Neural cell (in vitro differentiated cells): Measurements from ENCODE around the gene TBC1D5. TPM values are rescaled to one million over a fixed set of nuclear protein-coding genes. Genes with fewer than 3 reads are reported as not detected.

Source experiments
- H2AFZ ChIP-seq: fragments of 200-600, 300-800 bp; sonication (generic), shearing (Covaris generic); 2 replicates; pipeline ENCODE4 v1.6.0; 2014; ENCODE audit warnings: low read depth, mild to moderate bottlenecking, antibody characterized with exemption, low read length, moderate library complexity
- H3F3A ChIP-seq: fragments of 200-600 bp; shearing (Covaris generic); 2 replicates; pipeline ENCODE4 v1.6.1; 2016; ENCODE audit warnings: mild to moderate bottlenecking, moderate library complexity, mixed read lengths, antibody characterized with exemption, low read length; ENCODE audit not compliant: insufficient read depth, poor library complexity, severe bottlenecking
- H3K27ac ChIP-seq: fragments of 200-600, 300-800 bp; sonication (generic), shearing (Covaris generic); 2 replicates; pipeline ENCODE4 v1.5.1; 2014; ENCODE audit warnings: mild to moderate bottlenecking, low read length, moderate library complexity
- H3K27me3 ChIP-seq: fragments of 300-800, 200-600 bp; sonication (generic), shearing (Covaris generic); 2 replicates; pipeline ENCODE4 v1.6.0; 2014; ENCODE audit warnings: mild to moderate bottlenecking, low read depth, low read length, moderate library complexity; ENCODE audit not compliant: insufficient read depth
- H3K36me3 ChIP-seq: fragments of 300-800, 200-600 bp; sonication (generic), shearing (Covaris generic); 2 replicates; pipeline ENCODE4 v1.5.1; 2014; ENCODE audit warnings: mild to moderate bottlenecking, antibody characterized with exemption, low read length, moderate library complexity; ENCODE audit not compliant: insufficient read depth
- H3K4me2 ChIP-seq: fragments of 300-800, 200-600 bp; sonication (generic), shearing (Covaris generic); 2 replicates; pipeline ENCODE4 v1.6.0; 2014; ENCODE audit warnings: mild to moderate bottlenecking, low read length
- H3K4me3 ChIP-seq: fragments of 300-800, 200-600 bp; sonication (generic), shearing (Covaris generic); 2 replicates; pipeline ENCODE4 v1.5.1; 2014; ENCODE audit warnings: mild to moderate bottlenecking, low read length, moderate library complexity
- H3K79me2 ChIP-seq: fragments of 200-600 bp; shearing (Covaris generic); replicated peaks from 2 replicates; pipeline ENCODE4 v1.6.0; 2014; ENCODE audit warnings: mild to moderate bottlenecking, low read length, moderate library complexity; ENCODE audit not compliant: insufficient read depth
- H3K9ac ChIP-seq: fragments of 300-800, 200-600 bp; sonication (generic), shearing (Covaris generic); 2 replicates; pipeline ENCODE4 v1.6.1; 2016; ENCODE audit warnings: mild to moderate bottlenecking, low read length, mixed read lengths
- H3K9me2 ChIP-seq: fragments of 200-600 bp; shearing (Covaris generic); 2 replicates; pipeline ENCODE4 v1.6.1; 2016; ENCODE audit warnings: mild to moderate bottlenecking, low read length, mixed read lengths; ENCODE audit not compliant: insufficient read depth
- H3K9me3 ChIP-seq: fragments of 200-600, 300-800 bp; sonication (generic), shearing (Covaris generic); 2 replicates; pipeline ENCODE4 v1.6.1; 2016; ENCODE audit warnings: mild to moderate bottlenecking, mixed run types, low read length, moderate library complexity, mixed read lengths
- H4K20me1 ChIP-seq: fragments of 200-600 bp; shearing (Covaris generic); 2 replicates; pipeline ENCODE4 v1.6.1; 2016; ENCODE audit warnings: mild to moderate bottlenecking, mixed run types; ENCODE audit not compliant: insufficient read depth
- CTCF ChIP-seq: fragments of 450-650 bp; IDR thresholded peaks from 2 replicates; pipeline ENCODE4 v1.5.1; 2014; ENCODE audit warnings: antibody characterized with exemption, mild to moderate bottlenecking, moderate library complexity; ENCODE audit not compliant: poor library complexity, severe bottlenecking
- EP300 ChIP-seq: fragments of 450-650 bp; conservative IDR thresholded peaks from 2 replicates; pipeline ENCODE4 v1.6.1; 2014; ENCODE audit warnings: antibody characterized with exemption, mild to moderate bottlenecking, moderate library complexity; ENCODE audit not compliant: poor library complexity, severe bottlenecking
- EZH2 ChIP-seq: fragments of 200-600, 300-800 bp; shearing (Covaris generic), sonication (generic); IDR thresholded peaks from 2 replicates; pipeline ENCODE4 v1.6.1; 2014; ENCODE audit warnings: antibody characterized with exemption, low read length, borderline replicate concordance, mild to moderate bottlenecking; ENCODE audit not compliant: insufficient read depth, poor library complexity, severe bottlenecking
- MXI1 ChIP-seq: fragments of 450-650 bp; conservative IDR thresholded peaks from 2 replicates; pipeline ENCODE4 v1.6.1; 2014; ENCODE audit warnings: antibody characterized with exemption, mild to moderate bottlenecking; ENCODE audit not compliant: poor library complexity, severe bottlenecking
- POLR2AphosphoS5 ChIP-seq: IDR thresholded peaks from 2 replicates; pipeline ENCODE4 v1.6.1; 2012
- RAD21 ChIP-seq: fragments of 450-650 bp; conservative IDR thresholded peaks from 2 replicates; pipeline ENCODE4 v1.6.1; 2014; ENCODE audit warnings: antibody characterized with exemption, mild to moderate bottlenecking, moderate library complexity
- REST ChIP-seq: IDR thresholded peaks from 2 replicates; pipeline ENCODE4 v1.6.1; 2012; ENCODE audit warnings: borderline replicate concordance
- SMC3 ChIP-seq: fragments of 450-650 bp; conservative IDR thresholded peaks from 2 replicates; pipeline ENCODE4 v1.6.1; 2014; ENCODE audit warnings: antibody characterized with exemption, mild to moderate bottlenecking, moderate library complexity; ENCODE audit not compliant: poor library complexity
- TAF1 ChIP-seq: IDR thresholded peaks from 2 replicates; pipeline ENCODE4 v1.6.1; 2012; ENCODE audit warnings: low read depth
- polyA plus RNA-seq: library from polyadenylated mRNA; depleted of rRNA; stranded (reverse); fragments of >200 nt; gene quantifications from 2 replicates; pipeline ENCODE4 v1.2.3, GENCODE V29; 2014

The TBC1D5 gene
- polyA plus RNA-seq, 1 donor from 2014 or later: 28.3 TPM

- no peaks in the 10 kb centered on the region for H3K9me2 ChIP-seq
- no peaks in the 10 kb centered on the region for H3K79me2 ChIP-seq
- no peak overlapping the region for H2AFZ ChIP-seq
- H3K4me2 ChIP-seq: no peak overlapping the region
- no peak overlapping the region for H3K9ac ChIP-seq
- no peaks in the 10 kb centered on the region for H3F3A ChIP-seq
- no peak overlapping the region for H3K4me3 ChIP-seq
- no peaks in the 10 kb centered on the region for H3K27me3 ChIP-seq
- no peaks in the 10 kb centered on the region for H4K20me1 ChIP-seq
- no peak overlapping the region for H3K27ac ChIP-seq
- no peaks in the 10 kb centered on the region for H3K9me3 ChIP-seq
- no peaks in the 10 kb centered on the region for H3K36me3 ChIP-seq
- TF ChIP-seq POLR2AphosphoS5 (no peak), CTCF (no peak), MXI1 (no peak), EP300 (no peak), TAF1 (no peak), REST (no peak), RAD21 (no peak), EZH2 (no peak), SMC3 (no peak)
Measured at GRCh38 chr3:17192995-17193394, 549.4 kb downstream of the TBC1D5 start.

GRCh38 chr3:17190353-17191078 is 551.9 kb downstream of the TBC1D5 start:
- no peak overlapping the region for H3K4me3 ChIP-seq
- no peaks in the 10 kb centered on the region for H3K9me2 ChIP-seq
- H3K9me3 ChIP-seq: no peaks in the 10 kb centered on the region
- H3K9ac ChIP-seq: no peak overlapping the region
- no peaks in the 10 kb centered on the region for H3K79me2 ChIP-seq
- H3K36me3 ChIP-seq: no peaks in the 10 kb centered on the region
- TF ChIP-seq REST: no peak
- TF ChIP-seq MXI1: no peak
- no peak overlapping the region for H2AFZ ChIP-seq
- no peaks in the 10 kb centered on the region for H3K27me3 ChIP-seq
- H3K4me2 ChIP-seq: no peak overlapping the region
- H3K27ac ChIP-seq: no peak overlapping the region
- no peaks in the 10 kb centered on the region for H4K20me1 ChIP-seq
- no peaks in the 10 kb centered on the region for H3F3A ChIP-seq
